GM23338 (cell line): ENCODE results near the gene RASGRP4.

ENCODE experiments used
- CREB1 ChIP-seq: fragments of 250-450 bp; sonication (Bioruptor Pico); IDR thresholded peaks from 2 replicates; pipeline ENCODE4 v1.5.0; 2020; ENCODE audit warnings: low read depth, mild to moderate bottlenecking, moderate library complexity
- EZH2 ChIP-seq: fragments of 200-600 bp; sonication (generic); IDR thresholded peaks from one replicate; pipeline ENCODE4 v1.8.0; 2017; ENCODE audit warnings: antibody characterized with exemption, mild to moderate bottlenecking, low read depth; ENCODE audit not compliant: unreplicated experiment
- EZH2phosphoT487 ChIP-seq: fragments of 200-600 bp; sonication (generic); IDR thresholded peaks from one replicate; pipeline ENCODE4 v1.8.1; 2018; ENCODE audit warnings: antibody characterized with exemption; ENCODE audit not compliant: unreplicated experiment
- JUNB ChIP-seq: IDR thresholded peaks from one replicate; pipeline ENCODE4 v1.6.1; 2016; ENCODE audit warnings: antibody characterized with exemption; ENCODE audit not compliant: unreplicated experiment
- NANOG ChIP-seq: IDR thresholded peaks from 2 replicates; pipeline ENCODE4 v1.6.1; 2016; ENCODE audit warnings: antibody characterized with exemption, borderline replicate concordance
- POLR2AphosphoS5 ChIP-seq: IDR thresholded peaks from 2 replicates; pipeline ENCODE4 v1.6.1; 2016; ENCODE audit warnings: antibody characterized with exemption, low read depth
- STAT1 ChIP-seq: IDR thresholded peaks from one replicate; pipeline ENCODE4 v1.6.1; 2016; ENCODE audit warnings: antibody characterized with exemption; ENCODE audit not compliant: unreplicated experiment
- ZNF114 ChIP-seq: fragments of 250-450 bp; sonication (Bioruptor Pico); IDR thresholded peaks from 2 replicates; pipeline ENCODE4 v1.5.0; 2020; ENCODE audit warnings: mild to moderate bottlenecking, moderate library complexity
- ZNF331 ChIP-seq: fragments of 250-450 bp; sonication (Bioruptor Pico); IDR thresholded peaks from 2 replicates; pipeline ENCODE4 v1.5.0; 2020; ENCODE audit warnings: low read depth, mild to moderate bottlenecking, moderate library complexity
- TF ChIP-seq, protein P1 (sequence below), 2 experiments: fragments of 200-600 bp in 1 of 2; sonication (generic) in 1 of 2; conservative IDR thresholded peaks; 2 replicates each; pipeline versions ENCODE4 v1.5.1 to v1.6.1; 2016 to 2017; ENCODE audit warnings: antibody characterized with exemption in 2 of 2, low read depth in 2 of 2, mild to moderate bottlenecking in 2 of 2, moderate library complexity in 1 of 2
- TF ChIP-seq, protein P2 (sequence below): IDR thresholded peaks from one replicate; pipeline ENCODE4 v1.6.1; 2018; ENCODE audit warnings: antibody characterized with exemption; ENCODE audit not compliant: unreplicated experiment
- TF ChIP-seq, protein P3 (sequence below): IDR thresholded peaks from 2 replicates; pipeline ENCODE4 v1.6.1; 2016; ENCODE audit warnings: antibody characterized with exemption

DNA sequence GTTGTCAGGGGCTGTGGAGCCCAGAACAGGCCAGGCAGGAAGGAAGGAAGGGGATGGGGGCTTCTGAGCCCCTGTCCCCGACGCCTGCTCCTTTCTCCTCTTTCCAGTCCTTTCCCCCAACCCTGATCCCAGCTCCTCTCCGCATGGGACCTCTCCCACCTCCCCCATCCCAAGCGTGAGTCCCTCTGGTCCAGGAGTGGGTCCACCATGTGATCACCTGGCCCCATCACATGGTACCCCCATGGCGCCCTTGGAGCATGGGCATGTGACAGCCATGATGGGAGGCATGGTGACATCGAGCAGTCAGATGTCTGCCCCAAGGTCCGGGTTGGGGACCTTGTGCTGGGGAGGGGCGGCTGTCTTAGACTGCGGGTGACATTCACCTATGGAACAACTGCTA is 16.7 kb upstream of the RASGRP4 start:
- TF ChIP-seq POLR2AphosphoS5 (no peak), EZH2phosphoT487 (no peak), STAT1 (no peak), JUNB (no peak), ZNF114 (CRISPR knock-in tag) (no peak), CREB1 (CRISPR knock-in tag) (no peak), EZH2 (no peak), ZNF331 (no peak), NANOG (no peak)
- TF ChIP-seq, protein P1, sequence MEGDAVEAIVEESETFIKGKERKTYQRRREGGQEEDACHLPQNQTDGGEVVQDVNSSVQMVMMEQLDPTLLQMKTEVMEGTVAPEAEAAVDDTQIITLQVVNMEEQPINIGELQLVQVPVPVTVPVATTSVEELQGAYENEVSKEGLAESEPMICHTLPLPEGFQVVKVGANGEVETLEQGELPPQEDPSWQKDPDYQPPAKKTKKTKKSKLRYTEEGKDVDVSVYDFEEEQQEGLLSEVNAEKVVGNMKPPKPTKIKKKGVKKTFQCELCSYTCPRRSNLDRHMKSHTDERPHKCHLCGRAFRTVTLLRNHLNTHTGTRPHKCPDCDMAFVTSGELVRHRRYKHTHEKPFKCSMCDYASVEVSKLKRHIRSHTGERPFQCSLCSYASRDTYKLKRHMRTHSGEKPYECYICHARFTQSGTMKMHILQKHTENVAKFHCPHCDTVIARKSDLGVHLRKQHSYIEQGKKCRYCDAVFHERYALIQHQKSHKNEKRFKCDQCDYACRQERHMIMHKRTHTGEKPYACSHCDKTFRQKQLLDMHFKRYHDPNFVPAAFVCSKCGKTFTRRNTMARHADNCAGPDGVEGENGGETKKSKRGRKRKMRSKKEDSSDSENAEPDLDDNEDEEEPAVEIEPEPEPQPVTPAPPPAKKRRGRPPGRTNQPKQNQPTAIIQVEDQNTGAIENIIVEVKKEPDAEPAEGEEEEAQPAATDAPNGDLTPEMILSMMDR (conservative IDR thresholded peaks at IDR 0.05; ENCODE audit: low read depth in 2 of 2) = no peak
- TF ChIP-seq, protein P2, sequence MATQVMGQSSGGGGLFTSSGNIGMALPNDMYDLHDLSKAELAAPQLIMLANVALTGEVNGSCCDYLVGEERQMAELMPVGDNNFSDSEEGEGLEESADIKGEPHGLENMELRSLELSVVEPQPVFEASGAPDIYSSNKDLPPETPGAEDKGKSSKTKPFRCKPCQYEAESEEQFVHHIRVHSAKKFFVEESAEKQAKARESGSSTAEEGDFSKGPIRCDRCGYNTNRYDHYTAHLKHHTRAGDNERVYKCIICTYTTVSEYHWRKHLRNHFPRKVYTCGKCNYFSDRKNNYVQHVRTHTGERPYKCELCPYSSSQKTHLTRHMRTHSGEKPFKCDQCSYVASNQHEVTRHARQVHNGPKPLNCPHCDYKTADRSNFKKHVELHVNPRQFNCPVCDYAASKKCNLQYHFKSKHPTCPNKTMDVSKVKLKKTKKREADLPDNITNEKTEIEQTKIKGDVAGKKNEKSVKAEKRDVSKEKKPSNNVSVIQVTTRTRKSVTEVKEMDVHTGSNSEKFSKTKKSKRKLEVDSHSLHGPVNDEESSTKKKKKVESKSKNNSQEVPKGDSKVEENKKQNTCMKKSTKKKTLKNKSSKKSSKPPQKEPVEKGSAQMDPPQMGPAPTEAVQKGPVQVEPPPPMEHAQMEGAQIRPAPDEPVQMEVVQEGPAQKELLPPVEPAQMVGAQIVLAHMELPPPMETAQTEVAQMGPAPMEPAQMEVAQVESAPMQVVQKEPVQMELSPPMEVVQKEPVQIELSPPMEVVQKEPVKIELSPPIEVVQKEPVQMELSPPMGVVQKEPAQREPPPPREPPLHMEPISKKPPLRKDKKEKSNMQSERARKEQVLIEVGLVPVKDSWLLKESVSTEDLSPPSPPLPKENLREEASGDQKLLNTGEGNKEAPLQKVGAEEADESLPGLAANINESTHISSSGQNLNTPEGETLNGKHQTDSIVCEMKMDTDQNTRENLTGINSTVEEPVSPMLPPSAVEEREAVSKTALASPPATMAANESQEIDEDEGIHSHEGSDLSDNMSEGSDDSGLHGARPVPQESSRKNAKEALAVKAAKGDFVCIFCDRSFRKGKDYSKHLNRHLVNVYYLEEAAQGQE = no peak
- TF ChIP-seq, protein P3, sequence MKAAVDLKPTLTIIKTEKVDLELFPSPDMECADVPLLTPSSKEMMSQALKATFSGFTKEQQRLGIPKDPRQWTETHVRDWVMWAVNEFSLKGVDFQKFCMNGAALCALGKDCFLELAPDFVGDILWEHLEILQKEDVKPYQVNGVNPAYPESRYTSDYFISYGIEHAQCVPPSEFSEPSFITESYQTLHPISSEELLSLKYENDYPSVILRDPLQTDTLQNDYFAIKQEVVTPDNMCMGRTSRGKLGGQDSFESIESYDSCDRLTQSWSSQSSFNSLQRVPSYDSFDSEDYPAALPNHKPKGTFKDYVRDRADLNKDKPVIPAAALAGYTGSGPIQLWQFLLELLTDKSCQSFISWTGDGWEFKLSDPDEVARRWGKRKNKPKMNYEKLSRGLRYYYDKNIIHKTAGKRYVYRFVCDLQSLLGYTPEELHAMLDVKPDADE = no peak
